ENCODE data around the gene CENATAC. TPM values are rescaled to one million over a fixed set of nuclear protein-coding genes. Genes with fewer than 3 reads are reported as not detected.

The CENATAC gene
- total and polyA plus RNA-seq, 4 donors, result 6.0 to 33.6 (median 13.2) TPM

DNA sequence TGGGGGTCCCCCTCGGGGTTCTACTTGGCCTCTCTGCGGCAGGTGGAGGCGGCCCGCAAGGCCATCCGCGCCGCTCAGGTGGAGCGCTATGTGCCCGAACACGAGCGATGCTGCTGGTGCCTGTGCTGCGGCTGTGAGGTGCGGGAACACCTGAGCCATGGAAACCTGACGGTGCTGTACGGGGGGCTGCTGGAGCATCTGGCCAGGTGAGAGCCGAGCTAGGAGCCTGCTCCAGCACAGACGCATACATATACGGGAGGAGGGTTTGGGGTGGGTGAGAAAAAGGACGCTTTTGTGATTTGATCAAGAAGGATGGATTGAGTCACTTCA lies 415 bp downstream of the CENATAC start:
- WGBS, result 2% methylated on average over 19 of the region's 19 CpGs
- DNase-seq (ENCODE audit: low spot score), result no peak
- no peaks in the 10 kb centered on the region for H3K27me3 ChIP-seq (ENCODE audit: control insufficient read depth in 4 of 4, insufficient read depth in 4 of 4, low read length in 3 of 4)
- peaks cover 0 to 14% (median 12%) of the 10 kb centered on the region in 4 donors for H3K36me3 ChIP-seq (ENCODE audit: control insufficient read depth in 4 of 4, insufficient read depth in 3 of 4, low read depth in 1 of 4, low read length in 3 of 4)
- H3K4me1 ChIP-seq (ENCODE audit: control insufficient read depth in 4 of 4, insufficient read depth in 4 of 4, low read length in 3 of 4), result peaks cover 1 to 21% (median 20%) of the 10 kb centered on the region in 4 donors
- H3K9ac ChIP-seq (ENCODE audit: low read depth in 1 of 2, low read length in 2 of 2), result peak overlapping the region; percentile 21 to 77
- TF ChIP-seq, protein P1, sequence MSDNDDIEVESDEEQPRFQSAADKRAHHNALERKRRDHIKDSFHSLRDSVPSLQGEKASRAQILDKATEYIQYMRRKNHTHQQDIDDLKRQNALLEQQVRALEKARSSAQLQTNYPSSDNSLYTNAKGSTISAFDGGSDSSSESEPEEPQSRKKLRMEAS (IDR thresholded peaks at IDR 0.05), result no peak
- TF ChIP-seq, protein P2, sequence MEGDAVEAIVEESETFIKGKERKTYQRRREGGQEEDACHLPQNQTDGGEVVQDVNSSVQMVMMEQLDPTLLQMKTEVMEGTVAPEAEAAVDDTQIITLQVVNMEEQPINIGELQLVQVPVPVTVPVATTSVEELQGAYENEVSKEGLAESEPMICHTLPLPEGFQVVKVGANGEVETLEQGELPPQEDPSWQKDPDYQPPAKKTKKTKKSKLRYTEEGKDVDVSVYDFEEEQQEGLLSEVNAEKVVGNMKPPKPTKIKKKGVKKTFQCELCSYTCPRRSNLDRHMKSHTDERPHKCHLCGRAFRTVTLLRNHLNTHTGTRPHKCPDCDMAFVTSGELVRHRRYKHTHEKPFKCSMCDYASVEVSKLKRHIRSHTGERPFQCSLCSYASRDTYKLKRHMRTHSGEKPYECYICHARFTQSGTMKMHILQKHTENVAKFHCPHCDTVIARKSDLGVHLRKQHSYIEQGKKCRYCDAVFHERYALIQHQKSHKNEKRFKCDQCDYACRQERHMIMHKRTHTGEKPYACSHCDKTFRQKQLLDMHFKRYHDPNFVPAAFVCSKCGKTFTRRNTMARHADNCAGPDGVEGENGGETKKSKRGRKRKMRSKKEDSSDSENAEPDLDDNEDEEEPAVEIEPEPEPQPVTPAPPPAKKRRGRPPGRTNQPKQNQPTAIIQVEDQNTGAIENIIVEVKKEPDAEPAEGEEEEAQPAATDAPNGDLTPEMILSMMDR (IDR thresholded peaks at IDR 0.05; ENCODE audit: low read depth, low read length, missing input control), result no peak
- TF ChIP-seq, protein P3, sequence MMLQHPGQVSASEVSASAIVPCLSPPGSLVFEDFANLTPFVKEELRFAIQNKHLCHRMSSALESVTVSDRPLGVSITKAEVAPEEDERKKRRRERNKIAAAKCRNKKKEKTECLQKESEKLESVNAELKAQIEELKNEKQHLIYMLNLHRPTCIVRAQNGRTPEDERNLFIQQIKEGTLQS (IDR thresholded peaks at IDR 0.05), result no peak
- TF ChIP-seq RXRA (IDR thresholded peaks at IDR 0.05) (no peak), NR2F2 (IDR thresholded peaks at IDR 0.05) (no peak), YY1 (IDR thresholded peaks at IDR 0.05) (no peak), HNF4A (conservative IDR thresholded peaks at IDR 0.05) (no peak), GABPA (IDR thresholded peaks at IDR 0.05 in 1 of 2, conservative IDR thresholded peaks at IDR 0.05 in 1 of 2) (no peak), FOXA1 (IDR thresholded peaks at IDR 0.05) (no peak), EGR1 (IDR thresholded peaks at IDR 0.05; ENCODE audit: low read depth in 2 of 2) (no peak), HNF4G (IDR thresholded peaks at IDR 0.05) (no peak), TAF1 (conservative IDR thresholded peaks at IDR 0.05) (no peak), JUND (IDR thresholded peaks at IDR 0.05) (no peak), FOXA2 (IDR thresholded peaks at IDR 0.05) (no peak), RAD21 (IDR thresholded peaks at IDR 0.05) (no peak), SP1 (IDR thresholded peaks at IDR 0.05) (no peak)
- TF ChIP-seq, protein P4, sequence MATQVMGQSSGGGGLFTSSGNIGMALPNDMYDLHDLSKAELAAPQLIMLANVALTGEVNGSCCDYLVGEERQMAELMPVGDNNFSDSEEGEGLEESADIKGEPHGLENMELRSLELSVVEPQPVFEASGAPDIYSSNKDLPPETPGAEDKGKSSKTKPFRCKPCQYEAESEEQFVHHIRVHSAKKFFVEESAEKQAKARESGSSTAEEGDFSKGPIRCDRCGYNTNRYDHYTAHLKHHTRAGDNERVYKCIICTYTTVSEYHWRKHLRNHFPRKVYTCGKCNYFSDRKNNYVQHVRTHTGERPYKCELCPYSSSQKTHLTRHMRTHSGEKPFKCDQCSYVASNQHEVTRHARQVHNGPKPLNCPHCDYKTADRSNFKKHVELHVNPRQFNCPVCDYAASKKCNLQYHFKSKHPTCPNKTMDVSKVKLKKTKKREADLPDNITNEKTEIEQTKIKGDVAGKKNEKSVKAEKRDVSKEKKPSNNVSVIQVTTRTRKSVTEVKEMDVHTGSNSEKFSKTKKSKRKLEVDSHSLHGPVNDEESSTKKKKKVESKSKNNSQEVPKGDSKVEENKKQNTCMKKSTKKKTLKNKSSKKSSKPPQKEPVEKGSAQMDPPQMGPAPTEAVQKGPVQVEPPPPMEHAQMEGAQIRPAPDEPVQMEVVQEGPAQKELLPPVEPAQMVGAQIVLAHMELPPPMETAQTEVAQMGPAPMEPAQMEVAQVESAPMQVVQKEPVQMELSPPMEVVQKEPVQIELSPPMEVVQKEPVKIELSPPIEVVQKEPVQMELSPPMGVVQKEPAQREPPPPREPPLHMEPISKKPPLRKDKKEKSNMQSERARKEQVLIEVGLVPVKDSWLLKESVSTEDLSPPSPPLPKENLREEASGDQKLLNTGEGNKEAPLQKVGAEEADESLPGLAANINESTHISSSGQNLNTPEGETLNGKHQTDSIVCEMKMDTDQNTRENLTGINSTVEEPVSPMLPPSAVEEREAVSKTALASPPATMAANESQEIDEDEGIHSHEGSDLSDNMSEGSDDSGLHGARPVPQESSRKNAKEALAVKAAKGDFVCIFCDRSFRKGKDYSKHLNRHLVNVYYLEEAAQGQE (IDR thresholded peaks at IDR 0.05), result no peak
- TF ChIP-seq, protein P5, sequence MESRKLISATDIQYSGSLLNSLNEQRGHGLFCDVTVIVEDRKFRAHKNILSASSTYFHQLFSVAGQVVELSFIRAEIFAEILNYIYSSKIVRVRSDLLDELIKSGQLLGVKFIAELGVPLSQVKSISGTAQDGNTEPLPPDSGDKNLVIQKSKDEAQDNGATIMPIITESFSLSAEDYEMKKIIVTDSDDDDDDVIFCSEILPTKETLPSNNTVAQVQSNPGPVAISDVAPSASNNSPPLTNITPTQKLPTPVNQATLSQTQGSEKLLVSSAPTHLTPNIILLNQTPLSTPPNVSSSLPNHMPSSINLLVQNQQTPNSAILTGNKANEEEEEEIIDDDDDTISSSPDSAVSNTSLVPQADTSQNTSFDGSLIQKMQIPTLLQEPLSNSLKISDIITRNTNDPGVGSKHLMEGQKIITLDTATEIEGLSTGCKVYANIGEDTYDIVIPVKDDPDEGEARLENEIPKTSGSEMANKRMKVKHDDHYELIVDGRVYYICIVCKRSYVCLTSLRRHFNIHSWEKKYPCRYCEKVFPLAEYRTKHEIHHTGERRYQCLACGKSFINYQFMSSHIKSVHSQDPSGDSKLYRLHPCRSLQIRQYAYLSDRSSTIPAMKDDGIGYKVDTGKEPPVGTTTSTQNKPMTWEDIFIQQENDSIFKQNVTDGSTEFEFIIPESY (IDR thresholded peaks at IDR 0.05), result no peak
- peak overlapping the region; percentile 85 to 93 (median 91) for H3K4me3 ChIP-seq (ENCODE audit: low read depth in 1 of 3, low read length in 3 of 3)
- H3K9me3 ChIP-seq (ENCODE audit: control insufficient read depth in 4 of 4, low read length in 3 of 4), result no peaks in the 10 kb centered on the region
- peak overlapping the region; percentile 34 to 48 for H3K27ac ChIP-seq (ENCODE audit: low read depth in 1 of 2, low read length in 2 of 2)

Data from liver (tissue), 9 donors.